Endothelial cell (in vitro differentiated cells): Measurements from ENCODE around the gene SHC2. TPM values are rescaled to one million over a fixed set of nuclear protein-coding genes. Genes with fewer than 3 reads are reported as not detected.

ENCODE experiments used
- DNase-seq: peaks from one replicate; pipeline ENCODE4 v3.0.0; 2021; ENCODE audit warnings: low spot score
- H3K27ac Mint-ChIP-seq: one replicate; pipeline ENCODE4 v1.8.0; 2021; ENCODE audit warnings: mixed read lengths, inconsistent platforms; ENCODE audit not compliant: unreplicated experiment
- H3K27me3 Mint-ChIP-seq: one replicate; pipeline ENCODE4 v1.8.0; 2021; ENCODE audit warnings: mild to moderate bottlenecking, moderate library complexity, mixed read lengths, inconsistent platforms; ENCODE audit not compliant: unreplicated experiment
- H3K36me3 Mint-ChIP-seq: one replicate; pipeline ENCODE4 v1.8.0; 2021; ENCODE audit warnings: mild to moderate bottlenecking, low read depth, mixed read lengths, inconsistent platforms; ENCODE audit not compliant: unreplicated experiment
- H3K4me1 Mint-ChIP-seq: one replicate; pipeline ENCODE4 v1.8.0; 2021; ENCODE audit warnings: mild to moderate bottlenecking, mixed read lengths, inconsistent platforms; ENCODE audit not compliant: unreplicated experiment
- H3K4me3 Mint-ChIP-seq: one replicate; pipeline ENCODE4 v1.8.0; 2021; ENCODE audit warnings: mild to moderate bottlenecking, mixed read lengths, inconsistent platforms; ENCODE audit not compliant: unreplicated experiment
- H3K9me3 Mint-ChIP-seq: one replicate; pipeline ENCODE4 v1.8.0; 2021; ENCODE audit warnings: mixed read lengths, inconsistent platforms; ENCODE audit not compliant: unreplicated experiment
- total RNA-seq: library from RNA; stranded (reverse); fragmentation: NEBNext Ultra II Directional; extraction: Animal tissue kit (Norgen Biotek cat#: 25700); gene quantifications from one replicate; pipeline ENCODE4 v1.2.1, GENCODE V29; 2021; ENCODE audit not compliant: unreplicated experiment
- TF ChIP-seq, protein P1 (sequence below): fragments of 200-600 bp; sonication (generic); IDR thresholded peaks from one replicate; pipeline ENCODE4 v1.5.0; 2021; ENCODE audit warnings: antibody characterized with exemption; ENCODE audit not compliant: unreplicated experiment

Gene SHC2
- total RNA-seq, 1 donor from 2014 or later = 46.9 TPM

DNA sequence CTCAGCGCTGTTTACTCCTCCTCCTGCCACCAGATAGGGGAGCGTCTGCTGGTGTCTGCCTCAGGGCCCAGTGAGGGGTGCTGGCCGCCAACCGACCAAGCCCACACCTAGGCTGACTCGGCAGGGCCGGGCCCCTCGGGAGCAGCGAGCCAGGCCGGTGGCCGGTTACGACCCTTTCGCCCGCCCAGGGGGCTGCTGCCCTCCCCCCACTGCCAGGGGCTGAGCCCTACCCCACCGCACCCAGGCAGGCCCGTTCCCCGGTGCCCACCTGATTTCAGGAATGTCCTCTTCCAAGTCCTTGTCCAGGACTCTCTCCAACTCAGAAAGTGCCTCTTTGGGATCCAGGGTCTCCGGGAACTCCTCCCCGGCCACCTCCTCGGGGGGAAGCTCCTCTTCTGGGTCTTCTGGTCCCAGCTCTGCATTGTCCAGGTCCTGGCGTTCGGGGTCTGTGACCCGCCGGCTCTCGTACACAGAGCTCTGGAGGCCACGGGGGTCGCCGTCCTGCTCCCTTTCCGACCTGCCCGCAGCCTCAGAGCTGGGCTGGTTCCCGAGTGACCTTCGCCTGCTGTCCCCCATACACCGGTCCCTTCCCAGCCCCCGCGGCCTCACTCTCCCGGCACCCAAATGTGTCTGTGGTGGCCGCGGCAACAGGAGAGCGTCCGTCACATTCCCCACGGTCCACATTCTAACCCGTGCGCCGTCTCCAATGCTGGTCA is 85.3 kb downstream of the SHC2 start:
- Mint-ChIP-seq H3K36me3 (no peaks in the 10 kb centered on the region), H3K4me3 (no peak overlapping the region), H3K9me3 (no peaks in the 10 kb centered on the region), H3K27ac (no peak overlapping the region), H3K4me1 (no peaks in the 10 kb centered on the region), H3K27me3 (peaks cover 3% of the 10 kb centered on the region)
- TF ChIP-seq, protein P1, sequence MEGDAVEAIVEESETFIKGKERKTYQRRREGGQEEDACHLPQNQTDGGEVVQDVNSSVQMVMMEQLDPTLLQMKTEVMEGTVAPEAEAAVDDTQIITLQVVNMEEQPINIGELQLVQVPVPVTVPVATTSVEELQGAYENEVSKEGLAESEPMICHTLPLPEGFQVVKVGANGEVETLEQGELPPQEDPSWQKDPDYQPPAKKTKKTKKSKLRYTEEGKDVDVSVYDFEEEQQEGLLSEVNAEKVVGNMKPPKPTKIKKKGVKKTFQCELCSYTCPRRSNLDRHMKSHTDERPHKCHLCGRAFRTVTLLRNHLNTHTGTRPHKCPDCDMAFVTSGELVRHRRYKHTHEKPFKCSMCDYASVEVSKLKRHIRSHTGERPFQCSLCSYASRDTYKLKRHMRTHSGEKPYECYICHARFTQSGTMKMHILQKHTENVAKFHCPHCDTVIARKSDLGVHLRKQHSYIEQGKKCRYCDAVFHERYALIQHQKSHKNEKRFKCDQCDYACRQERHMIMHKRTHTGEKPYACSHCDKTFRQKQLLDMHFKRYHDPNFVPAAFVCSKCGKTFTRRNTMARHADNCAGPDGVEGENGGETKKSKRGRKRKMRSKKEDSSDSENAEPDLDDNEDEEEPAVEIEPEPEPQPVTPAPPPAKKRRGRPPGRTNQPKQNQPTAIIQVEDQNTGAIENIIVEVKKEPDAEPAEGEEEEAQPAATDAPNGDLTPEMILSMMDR = no peak
- DNase-seq = no peak

DNA sequence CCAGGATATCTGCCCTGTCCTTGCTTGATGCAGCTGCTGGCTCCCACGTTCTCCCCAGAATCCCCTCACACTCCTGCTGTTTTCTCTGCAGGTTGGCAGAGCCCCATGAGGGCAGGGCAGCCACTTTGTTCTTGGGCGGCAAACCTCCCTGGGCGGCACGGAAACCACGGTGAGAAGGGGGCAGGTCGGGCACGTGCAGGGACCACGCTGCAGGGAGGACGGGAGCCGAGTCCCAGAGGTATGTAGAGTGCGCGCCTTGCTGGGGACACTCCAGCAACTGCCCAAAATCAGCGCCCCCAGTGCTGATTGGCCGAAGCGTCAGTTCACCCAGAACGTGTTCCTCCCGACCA is 86.0 kb downstream of the SHC2 start:
- Mint-ChIP-seq H3K27ac (no peak overlapping the region), H3K36me3 (no peaks in the 10 kb centered on the region), H3K27me3 (no peaks in the 10 kb centered on the region), H3K9me3 (no peaks in the 10 kb centered on the region), H3K4me1 (no peaks in the 10 kb centered on the region), H3K4me3 (no peak overlapping the region)
- TF ChIP-seq, protein P1 = no peak
- no peak for DNase-seq

DNA sequence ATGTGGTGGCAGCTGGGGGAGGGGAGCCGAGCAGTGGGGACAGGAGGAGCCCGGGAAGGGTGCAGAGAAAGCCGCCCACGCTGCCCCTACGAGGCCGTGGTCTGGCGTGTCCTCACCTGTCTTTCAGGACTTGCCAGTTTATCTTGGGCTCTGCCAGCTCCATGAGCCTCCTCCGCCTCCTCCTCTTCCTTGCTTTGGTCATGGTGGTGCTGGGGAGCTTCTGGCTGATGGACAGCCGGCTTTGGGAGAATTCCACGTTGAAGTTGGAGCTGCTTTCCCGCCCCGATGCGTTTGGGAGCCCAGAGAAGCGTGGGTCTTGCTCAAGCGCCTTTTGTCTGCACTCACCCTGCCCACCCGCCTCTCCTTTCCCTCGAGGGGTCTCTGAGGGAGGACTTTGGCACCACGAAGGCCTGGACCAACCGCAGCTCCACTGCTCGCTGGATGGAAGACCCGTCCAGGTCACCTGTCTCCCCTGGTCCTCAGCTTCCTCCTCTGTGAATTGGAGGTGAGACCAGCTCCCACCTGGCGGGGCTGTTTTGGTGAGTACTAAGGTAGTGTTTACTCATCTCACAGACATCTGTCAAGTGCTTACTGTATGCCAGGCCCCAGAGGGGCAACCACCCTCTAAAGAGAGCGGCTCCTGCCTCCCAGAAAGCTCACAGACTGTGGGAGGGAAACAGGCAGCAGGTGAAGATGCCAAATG is 86.5 kb downstream of the SHC2 start:
- Mint-ChIP-seq H3K4me3 (no peak overlapping the region), H3K36me3 (no peaks in the 10 kb centered on the region), H3K4me1 (no peaks in the 10 kb centered on the region), H3K27me3 (no peaks in the 10 kb centered on the region), H3K27ac (no peak overlapping the region), H3K9me3 (no peaks in the 10 kb centered on the region)
- TF ChIP-seq, protein P1 = no peak
- DNase-seq = no peak

- Mint-ChIP-seq H3K4me3 (no peak overlapping the region), H3K27me3 (no peaks in the 10 kb centered on the region), H3K27ac (no peak overlapping the region), H3K4me1 (no peaks in the 10 kb centered on the region), H3K36me3 (no peaks in the 10 kb centered on the region), H3K9me3 (no peaks in the 10 kb centered on the region)
- TF ChIP-seq, protein P1 = no peak
- DNase-seq = no peak
Measured at GRCh38 chr19:373391-374182, 87.2 kb downstream of the SHC2 start.
